ENCODE measurements around the gene ALAS1. TPM values are rescaled to one million over a fixed set of nuclear protein-coding genes. Genes with fewer than 3 reads are reported as not detected.

The ALAS1 gene
- total and polyA plus RNA-seq, 2 donors (not counting 3 experiments of a cell fraction or from before 2014, with no cell fraction given) = 45.1 to 72.1 TPM

GRCh38 chr3:52185837-52186236, 12.1 kb upstream of the ALAS1 start:
- Histone ChIP-seq H3K79me2 (ENCODE audit: control insufficient read depth, insufficient read depth, low read length) (no peaks in the 10 kb centered on the region), H2AFZ (ENCODE audit: low read depth, low read length) (no peak overlapping the region), H3K9me1 (replicated peaks; ENCODE audit: control insufficient read depth, extremely low read depth, insufficient read depth, low read length) (no peaks in the 10 kb centered on the region), H3K27me3 (ENCODE audit: control insufficient read depth in 2 of 2, insufficient read depth in 2 of 2, low read length in 2 of 2) (no peaks in the 10 kb centered on the region), H3K4me3 (replicated peaks in 1 of 3; ENCODE audit: insufficient read depth in 1 of 3, low read depth in 1 of 3, low read length in 3 of 3) (no peak overlapping the region), H3K4me1 (ENCODE audit: control insufficient read depth, extremely low read depth, insufficient read depth, low read length) (no peaks in the 10 kb centered on the region), H3K9me3 (replicated peaks; ENCODE audit: control insufficient read depth, insufficient read depth, low read length) (no peaks in the 10 kb centered on the region), H3K9ac (replicated peaks; ENCODE audit: extremely low read depth, insufficient read depth, low read length) (no peak overlapping the region), H3K27ac (ENCODE audit: insufficient read depth, low read depth, low read length) (no peak overlapping the region), H3K36me3 (ENCODE audit: control insufficient read depth in 2 of 2, extremely low read depth in 1 of 2, insufficient read depth in 2 of 2, low read length in 2 of 2) (no peaks in the 10 kb centered on the region), H3K4me2 (ENCODE audit: insufficient read depth, low read length) (no peak overlapping the region), H4K20me1 (replicated peaks; ENCODE audit: control insufficient read depth, extremely low read depth, insufficient read depth, low read length) (no peaks in the 10 kb centered on the region)
- DNase-seq (ENCODE audit: low read depth, low spot score) (no peak), FAIRE-seq (no peak)
- dilution Hi-C loops (cut with MboI; ENCODE audit: extremely low pct_ligation_motif_present, low sequenced_read_pairs) = no loop called here
- CTCF ChIA-PET = interaction anchor here (0.7 to 0.9 kb wide), 2 partner anchors 9 to 35 kb away, joined by 3 read pairs; no protein-coding TSS in a partner anchor
- no TSS peak for BruUV-seq (replicated peaks)
- intact Hi-C loops (cut with micrococcal nuclease) = no loop called here
- TF ChIP-seq GATA2 (IDR thresholded peaks at IDR 0.05; ENCODE audit: insufficient read depth, insufficient read length, low read depth, low read length) (no peak), MYC (IDR thresholded peaks at IDR 0.05; ENCODE audit: low read depth, low read length) (no peak), EZH2 (IDR thresholded peaks at IDR 0.05; ENCODE audit: borderline replicate concordance, low read depth, low read length, severe bottlenecking) (no peak), FOS (IDR thresholded peaks at IDR 0.05; ENCODE audit: borderline replicate concordance, insufficient read depth, low read length) (no peak), POLR2AphosphoS5 (IDR thresholded peaks at IDR 0.05; ENCODE audit: insufficient read depth, low read depth, low read length) (no peak), POLR2A (IDR thresholded peaks at IDR 0.05; ENCODE audit: low read depth, low read length) (no peak), CTCF (IDR thresholded peaks at IDR 0.05; ENCODE audit: extremely low read depth in 1 of 2, insufficient read depth in 1 of 2, low read depth in 1 of 2, low read length in 2 of 2) (no peak), JUN (IDR thresholded peaks at IDR 0.05; ENCODE audit: borderline replicate concordance, insufficient read depth, insufficient read length, low read depth) (no peak)
- TF ChIP-seq, protein P1, sequence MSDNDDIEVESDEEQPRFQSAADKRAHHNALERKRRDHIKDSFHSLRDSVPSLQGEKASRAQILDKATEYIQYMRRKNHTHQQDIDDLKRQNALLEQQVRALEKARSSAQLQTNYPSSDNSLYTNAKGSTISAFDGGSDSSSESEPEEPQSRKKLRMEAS (IDR thresholded peaks at IDR 0.05; ENCODE audit: insufficient read depth, insufficient read length) = no peak
- POLR2A ChIA-PET = no interaction called here
